H1 (cell line): Measurements from ENCODE around the gene TMEM178B. TPM values are rescaled to one million over a fixed set of nuclear protein-coding genes. Genes with fewer than 3 reads are reported as not detected.

Source experiments
- CTCF ChIA-PET: fragments of 300-600 bp; sonication (Branson Sonifier 250); formaldehyde crosslinking; loops from one replicate; lab custom pipeline; 2021; ENCODE audit not compliant: partially characterized antibody; lab: Charles Lee
- POLR2A ChIA-PET: fragments of 300-600 bp; sonication (Branson Sonifier 250); formaldehyde crosslinking; loops from one replicate; lab custom pipeline; 2021; ENCODE audit warnings: inconsistent platforms; ENCODE audit not compliant: partially characterized antibody; lab: Charles Lee
- DNase-seq, 2 experiments: peaks; one replicate each; pipeline versions ENCODE4 v3.0.0 to v3.0.0-alpha.2; 2010 to 2022; ENCODE audit warnings: low spot score in 2 of 2, low read depth in 1 of 2, mixed read lengths in 1 of 2
- FAIRE-seq: peaks from 2 replicates; lab custom pipeline; 2011; peaks lifted over from hg19 to GRCh38; lab: Jason Lieb, UNC
- H2AFZ ChIP-seq: 2 replicates; pipeline ENCODE4 v1.8.1; 2012; ENCODE audit warnings: low read length, inconsistent platforms
- H2AK5ac ChIP-seq: 2 replicates; pipeline ENCODE4 v1.6.1; 2013; ENCODE audit warnings: low read depth, low read length
- H2BK120ac ChIP-seq: replicated peaks from 2 replicates; pipeline ENCODE3; 2013; ENCODE audit warnings: low read depth, low read length, inconsistent platforms
- H2BK12ac ChIP-seq: 2 replicates; pipeline ENCODE4 v1.6.1; 2013; ENCODE audit warnings: low read depth, low read length
- H2BK15ac ChIP-seq: 2 replicates; pipeline ENCODE4 v1.6.1; 2013; ENCODE audit warnings: low read length
- H2BK20ac ChIP-seq: 2 replicates; pipeline ENCODE4 v1.6.1; 2013; ENCODE audit warnings: low read length
- H2BK5ac ChIP-seq: 2 replicates; pipeline ENCODE4 v1.6.1; 2013; ENCODE audit warnings: low read depth, low read length
- H3K14ac ChIP-seq: 2 replicates; pipeline ENCODE4 v1.6.1; 2013; ENCODE audit warnings: inconsistent platforms; ENCODE audit not compliant: insufficient read length
- H3K18ac ChIP-seq: 2 replicates; pipeline ENCODE4 v1.6.1; 2013; ENCODE audit warnings: low read length; ENCODE audit errors: extremely low read depth
- H3K23ac ChIP-seq: 2 replicates; pipeline ENCODE4 v1.6.1; 2013; ENCODE audit warnings: inconsistent platforms; ENCODE audit not compliant: insufficient read length
- H3K23me2 ChIP-seq: 2 replicates; pipeline ENCODE4 v1.6.1; 2013; ENCODE audit warnings: low read depth, low read length
- H3K27ac ChIP-seq: 2 replicates; pipeline ENCODE4 v1.6.1; 2011; ENCODE audit warnings: low read depth, low read length, inconsistent platforms
- H3K27me3 ChIP-seq, 4 experiments: replicated peaks in 1 of 4; 1 replicate in 1 of 4; 2 replicates in 3 of 4; pipeline versions ENCODE4 v1.6.1 to v1.8.1; 2011 to 2013; ENCODE audit warnings: low read length in 3 of 4, mild to moderate bottlenecking in 3 of 4, inconsistent platforms in 2 of 4, mixed read lengths in 2 of 4, moderate library complexity in 1 of 4; ENCODE audit not compliant: control insufficient read depth in 3 of 4, insufficient read depth in 3 of 4; ENCODE audit errors: extremely low read depth in 1 of 4
- H3K36me3 ChIP-seq, 4 experiments: 2 replicates each; pipeline versions ENCODE4 v1.6.1 to v1.8.1; 2011 to 2013; ENCODE audit warnings: mild to moderate bottlenecking in 4 of 4, low read length in 3 of 4, moderate library complexity in 2 of 4, control low read depth in 1 of 4, inconsistent platforms in 1 of 4; ENCODE audit not compliant: insufficient read depth in 4 of 4, control insufficient read depth in 2 of 4
- H3K4ac ChIP-seq: replicated peaks from 2 replicates; pipeline ENCODE3; 2013; ENCODE audit warnings: low read length, low read depth, mixed read lengths, inconsistent platforms; ENCODE audit not compliant: insufficient read length
- H3K4me1 ChIP-seq, 4 experiments: replicated peaks in 1 of 4; 1 replicate in 1 of 4; 2 replicates in 3 of 4; pipeline versions ENCODE4 v1.6.1 to v1.8.1; 2011 to 2013; ENCODE audit warnings: low read length in 3 of 4, inconsistent platforms in 2 of 4, mixed read lengths in 1 of 4; ENCODE audit not compliant: insufficient read depth in 4 of 4, control insufficient read depth in 3 of 4
- H3K4me2 ChIP-seq, 2 experiments: 2 replicates each; pipeline versions ENCODE4 v1.6.1 to v1.8.1; 2011 to 2013; ENCODE audit warnings: low read depth in 2 of 2, low read length in 2 of 2, control low read depth in 1 of 2, inconsistent platforms in 1 of 2, mild to moderate bottlenecking in 1 of 2; ENCODE audit not compliant: insufficient read depth in 1 of 2
- H3K4me3 ChIP-seq, 4 experiments: fragments of 200-600, 300-600 bp in 1 of 4; sonication (generic), shearing (Covaris generic), sonication (Bioruptor Twin) in 1 of 4; 2 replicates each; pipeline versions ENCODE4 v1.5.1 to v1.8.1; 2011 to 2016; ENCODE audit warnings: low read length in 4 of 4, low read depth in 3 of 4, control low read depth in 2 of 4, inconsistent platforms in 2 of 4, mild to moderate bottlenecking in 2 of 4, mixed read lengths in 1 of 4, moderate library complexity in 1 of 4; ENCODE audit not compliant: insufficient read depth in 2 of 4; ENCODE audit errors: extremely low read depth in 1 of 4
- H3K56ac ChIP-seq: replicated peaks from 2 replicates; pipeline ENCODE3; 2013; ENCODE audit warnings: low read depth, mild to moderate bottlenecking, mixed read lengths, low read length, inconsistent platforms; ENCODE audit not compliant: insufficient read length
- H3K79me1 ChIP-seq: 2 replicates; pipeline ENCODE4 v1.6.1; 2013; ENCODE audit warnings: low read depth, low read length, control low read depth
- H3K79me2 ChIP-seq, 2 experiments: 2 replicates each; pipeline versions ENCODE4 v1.6.1 to v1.8.1; 2012 to 2013; ENCODE audit warnings: low read length in 2 of 2, mild to moderate bottlenecking in 2 of 2, inconsistent platforms in 1 of 2; ENCODE audit not compliant: insufficient read depth in 2 of 2, control insufficient read depth in 1 of 2
- H3K9ac ChIP-seq, 4 experiments: replicated peaks in 1 of 4; 1 replicate in 1 of 4; 2 replicates in 3 of 4; pipeline versions ENCODE4 v1.6.1 to v1.8.1; 2011 to 2013; ENCODE audit warnings: low read depth in 3 of 4, low read length in 3 of 4, control low read depth in 2 of 4, mild to moderate bottlenecking in 2 of 4, moderate library complexity in 2 of 4, inconsistent platforms in 1 of 4; ENCODE audit errors: extremely low read depth in 1 of 4
- H3K9me3 ChIP-seq, 2 experiments: 2 replicates each; pipeline versions ENCODE4 v1.6.1 to v1.8.1; 2012 to 2013; ENCODE audit warnings: mild to moderate bottlenecking in 2 of 2, moderate library complexity in 2 of 2, control low read depth in 1 of 2, inconsistent platforms in 1 of 2, low read depth in 1 of 2, low read length in 1 of 2, mixed read lengths in 1 of 2; ENCODE audit not compliant: insufficient read depth in 2 of 2
- H4K20me1 ChIP-seq, 2 experiments: replicated peaks in 1 of 2; 2 replicates each; pipeline versions ENCODE3 to v1.8.1; 2011 to 2013; ENCODE audit warnings: inconsistent platforms in 2 of 2, low read length in 2 of 2, mild to moderate bottlenecking in 1 of 2; ENCODE audit not compliant: insufficient read depth in 2 of 2, control insufficient read depth in 1 of 2
- H4K5ac ChIP-seq: 2 replicates; pipeline ENCODE4 v1.6.1; 2013; ENCODE audit warnings: low read length, low read depth, mixed read lengths, inconsistent platforms; ENCODE audit not compliant: insufficient read length
- H4K8ac ChIP-seq: 2 replicates; pipeline ENCODE4 v1.8.0; 2013; ENCODE audit warnings: mild to moderate bottlenecking, moderate library complexity, low read length, inconsistent platforms; ENCODE audit not compliant: insufficient read depth; ENCODE audit errors: extremely low read depth
- H4K91ac ChIP-seq: replicated peaks from 2 replicates; pipeline ENCODE3; 2013; ENCODE audit warnings: low read length, mixed read lengths, inconsistent platforms; ENCODE audit not compliant: insufficient read length
- WGBS, 2 experiments: shearing (Covaris generic) in 1 of 2; methylation state at CpG; one replicate each; pipeline versions ENCODE4 v1.1.6 to v1.1.7; 2013 to 2015; ENCODE audit warnings: low lambda C conversion rate in 2 of 2, mixed read lengths in 2 of 2, inconsistent platforms in 1 of 2, low coverage in 1 of 2, missing lambda C conversion rate in 1 of 2; ENCODE audit not compliant: insufficient replicate concordance in 2 of 2, insufficient coverage in 1 of 2, insufficient read length in 1 of 2; ENCODE audit errors: extremely low coverage in 1 of 2, missing lambda C conversion rate in 1 of 2; 5-methylcytosine and 5-hydroxymethylcytosine counted together
- polyA plus RNA-seq, 7 experiments: library from polyadenylated mRNA; depleted of rRNA in 3 of 7; stranded (reverse) in 5 of 7; unstranded in 2 of 7; fragments of >200 nt in 5 of 7; fragments of 200-250 nt in 2 of 7; gene quantifications; 1 replicate in 5 of 7; 2 replicates in 1 of 7; 4 replicates in 1 of 7; pipeline versions ENCODE4 v1.2.1 to v1.2.3, GENCODE V29; 2011 to 2013; ENCODE audit warnings: missing spikeins in 2 of 7, mixed read lengths in 2 of 7
- total RNA-seq: library from RNA; stranded (reverse); fragmentation: NEBNext Ultra II Directional; extraction: Animal tissue kit (Norgen Biotek cat#: 25700); gene quantifications from 2 replicates; pipeline ENCODE4 v1.2.1, GENCODE V29; 2021

Gene TMEM178B
- total and polyA plus RNA-seq, 2 of the 8 experiments (the other 6 are each of a cell fraction or from before 2014, with no cell fraction given): 5.3 to 18.1 TPM

- H3K18ac ChIP-seq: no peak overlapping the region
- POLR2A ChIA-PET: no interaction called here
- no peak overlapping the region for H3K4me3 ChIP-seq
- H2BK20ac ChIP-seq: no peak overlapping the region
- no peak overlapping the region for H3K4me2 ChIP-seq
- no peak overlapping the region; a peak in 1 of 7 replicates for H3K9ac ChIP-seq
- H3K27me3 ChIP-seq: no peaks in the 10 kb centered on the region
- no peak overlapping the region for H4K5ac ChIP-seq
- no peak overlapping the region for H3K56ac ChIP-seq
- no peaks in the 10 kb centered on the region; the same call in 1 of the 2 replicates for H3K79me1 ChIP-seq
- H3K14ac ChIP-seq: no peak overlapping the region
- FAIRE-seq: no peak
- H3K36me3 ChIP-seq: no peaks in the 10 kb centered on the region
- peaks cover 0 to 20% of the 10 kb centered on the region in 2 experiments; a peak in 2 of 4 replicates for H3K79me2 ChIP-seq
- CTCF ChIA-PET: interaction anchor here (1.0 to 1.3 kb wide), 2 partner anchors 46 to 82 kb away, joined by 3 read pairs; no protein-coding TSS in a partner anchor
- no peak overlapping the region for H2BK12ac ChIP-seq
- no peak overlapping the region for H4K91ac ChIP-seq
- H3K23ac ChIP-seq: no peak overlapping the region
- H3K4me1 ChIP-seq: peaks cover 0 to 5% (median 3%) of the 10 kb centered on the region in 4 experiments; a peak in 5 of 7 replicates
- H3K27ac ChIP-seq: no peak overlapping the region
- no peak overlapping the region for H2BK120ac ChIP-seq
- no peak for DNase-seq
- no peak overlapping the region for H2AFZ ChIP-seq
- no peaks in the 10 kb centered on the region for H3K23me2 ChIP-seq
- 95% methylated on average over 4 of the region's 4 CpGs; no CpG with 5 or more reads in 1 of the 2 experiments for WGBS, 2 experiments
- H3K4ac ChIP-seq: no peak overlapping the region
- H4K20me1 ChIP-seq: peaks cover 0 to 2% of the 10 kb centered on the region in 2 experiments
- no peaks in the 10 kb centered on the region for H3K9me3 ChIP-seq
- no peak overlapping the region for H2AK5ac ChIP-seq
- no peak overlapping the region for H2BK15ac ChIP-seq
- no peak overlapping the region for H2BK5ac ChIP-seq
- H4K8ac ChIP-seq: no peak overlapping the region; the same call in 1 of the 2 replicates
These were observed 45.3 kb downstream of the TMEM178B start for GRCh38 chr7:141119187-141119586.
